Epithelial cell of esophagus (primary cell): ENCODE data around the gene CCDC91.
"Not testable (repeated sequence)": the region's sequence is repeated elsewhere in the genome, so short reads cannot be mapped to it uniquely, and the experiment has no call there.

ENCODE experiments used
- DNase-seq: peaks from one replicate; pipeline ENCODE4 v3.0.0; 2010; ENCODE audit warnings: low read depth
- H3K4me3 ChIP-seq: 2 replicates; pipeline ENCODE4 v1.5.1; 2011; ENCODE audit warnings: mild to moderate bottlenecking, low read length, control low read depth
- TF ChIP-seq, protein P1 (sequence below): IDR thresholded peaks from 2 replicates; pipeline ENCODE4 v1.5.1; 2011; ENCODE audit warnings: low read depth, mild to moderate bottlenecking, low read length, control low read depth, inconsistent platforms; ENCODE audit not compliant: insufficient read depth; ENCODE audit errors: missing control alignments

The CCDC91 gene

DNA sequence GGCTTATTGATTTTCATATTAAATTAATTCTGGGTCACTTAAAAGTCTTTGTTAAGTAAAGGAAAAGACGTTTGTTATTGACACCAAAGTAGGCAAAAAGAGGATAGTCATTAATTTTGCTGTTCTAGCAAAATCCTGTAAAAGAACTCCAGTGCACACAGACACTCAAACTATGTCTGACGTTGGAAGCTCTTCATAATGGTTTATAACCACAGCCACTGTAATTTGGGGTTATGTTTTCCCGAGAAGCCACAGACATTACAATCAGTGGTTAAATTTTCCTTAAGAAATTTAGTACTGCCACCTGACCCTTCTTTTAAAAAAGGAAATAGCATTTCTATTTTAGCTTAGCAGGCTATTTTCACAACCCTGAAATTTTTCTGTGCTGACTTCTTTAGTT is 267.5 kb downstream of the CCDC91 start:
- H3K4me3 ChIP-seq = no peak overlapping the region
- no peak for DNase-seq
- TF ChIP-seq, protein P1, sequence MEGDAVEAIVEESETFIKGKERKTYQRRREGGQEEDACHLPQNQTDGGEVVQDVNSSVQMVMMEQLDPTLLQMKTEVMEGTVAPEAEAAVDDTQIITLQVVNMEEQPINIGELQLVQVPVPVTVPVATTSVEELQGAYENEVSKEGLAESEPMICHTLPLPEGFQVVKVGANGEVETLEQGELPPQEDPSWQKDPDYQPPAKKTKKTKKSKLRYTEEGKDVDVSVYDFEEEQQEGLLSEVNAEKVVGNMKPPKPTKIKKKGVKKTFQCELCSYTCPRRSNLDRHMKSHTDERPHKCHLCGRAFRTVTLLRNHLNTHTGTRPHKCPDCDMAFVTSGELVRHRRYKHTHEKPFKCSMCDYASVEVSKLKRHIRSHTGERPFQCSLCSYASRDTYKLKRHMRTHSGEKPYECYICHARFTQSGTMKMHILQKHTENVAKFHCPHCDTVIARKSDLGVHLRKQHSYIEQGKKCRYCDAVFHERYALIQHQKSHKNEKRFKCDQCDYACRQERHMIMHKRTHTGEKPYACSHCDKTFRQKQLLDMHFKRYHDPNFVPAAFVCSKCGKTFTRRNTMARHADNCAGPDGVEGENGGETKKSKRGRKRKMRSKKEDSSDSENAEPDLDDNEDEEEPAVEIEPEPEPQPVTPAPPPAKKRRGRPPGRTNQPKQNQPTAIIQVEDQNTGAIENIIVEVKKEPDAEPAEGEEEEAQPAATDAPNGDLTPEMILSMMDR = no peak

DNA sequence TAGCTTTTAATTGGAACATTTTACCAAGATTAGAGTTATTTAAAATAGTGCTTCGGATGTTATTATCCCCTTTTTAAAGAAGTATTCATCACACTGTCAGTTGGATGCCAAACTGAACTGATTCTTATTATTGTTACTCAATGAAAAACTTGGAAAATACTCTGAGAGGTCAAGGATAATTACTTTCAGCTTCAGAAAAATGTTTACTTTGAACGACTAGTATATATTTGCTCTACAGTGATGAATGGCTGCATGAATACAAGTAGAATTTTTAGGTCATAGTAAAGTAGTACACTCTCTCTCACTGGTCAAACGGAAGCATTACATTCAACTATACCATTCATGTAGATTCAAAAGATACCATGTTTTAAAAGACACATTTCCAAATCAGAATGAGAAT is 269.2 kb downstream of the CCDC91 start:
- DNase-seq = no peak
- TF ChIP-seq, protein P1 = no peak
- no peak overlapping the region for H3K4me3 ChIP-seq

DNA sequence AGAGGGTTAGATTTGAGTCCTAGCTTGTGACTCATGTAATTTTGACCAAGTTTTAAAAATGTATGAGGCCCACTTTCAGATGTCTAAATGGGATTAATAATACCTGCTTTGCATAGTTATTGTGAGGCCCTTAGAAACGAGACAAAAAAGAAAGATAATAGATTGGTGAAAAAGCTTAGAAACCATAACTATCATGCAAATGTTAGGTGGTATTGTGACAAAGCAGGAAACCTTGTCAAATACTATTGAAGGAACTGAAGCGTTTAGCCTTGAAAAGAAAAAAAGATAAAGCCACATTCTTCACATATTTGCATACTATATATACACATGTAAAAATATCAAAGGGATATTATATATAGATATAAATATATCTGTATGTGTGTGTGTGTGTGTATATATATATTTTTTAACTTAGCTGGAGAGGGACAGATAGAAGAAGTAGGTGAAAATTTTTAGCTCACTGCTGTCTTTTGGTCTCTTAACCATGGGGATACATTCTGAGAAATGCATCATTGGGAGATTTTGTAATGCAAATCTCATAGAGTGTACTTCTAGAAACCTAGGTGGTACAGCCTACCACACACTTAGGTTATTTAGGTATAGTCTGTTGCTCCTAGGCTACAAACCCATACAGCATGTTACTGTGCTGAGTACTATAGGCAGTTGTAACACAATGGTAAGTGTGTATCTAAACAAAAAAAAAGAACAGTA is 270.3 kb downstream of the CCDC91 start:
- DNase-seq = no peak
- no peak overlapping the region for H3K4me3 ChIP-seq
- TF ChIP-seq, protein P1 = no peak

- DNase-seq = no peak
These were observed 273.1 kb downstream of the CCDC91 start for GRCh38 chr12:28463396-28463795.

DNA sequence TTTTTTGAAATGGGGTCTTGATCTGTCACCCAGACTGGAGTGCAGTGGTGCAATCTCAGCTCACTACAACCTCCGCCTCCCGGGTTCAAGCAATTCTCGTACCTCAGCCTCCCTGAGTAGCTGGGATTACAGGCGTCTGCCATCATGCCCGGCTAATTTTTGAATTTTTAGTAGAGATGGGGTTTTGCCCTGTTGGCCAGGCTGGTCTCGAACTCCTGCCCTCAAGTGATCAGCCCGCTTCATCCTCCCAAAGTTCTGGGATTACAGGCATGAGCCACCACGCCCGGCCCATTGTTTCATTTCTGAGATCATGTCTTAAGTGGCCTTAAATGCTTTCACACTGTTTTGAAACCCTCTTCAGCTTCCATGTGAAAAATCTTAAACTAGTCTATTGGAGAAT is 281.5 kb downstream of the CCDC91 start:
- H3K4me3 ChIP-seq, DNase-seq: not testable (repeated sequence)

More at GRCh38 chr12:28463396-28463795, 273.1 kb downstream of the CCDC91 start:
- TF ChIP-seq, protein P1 = no peak
- H3K4me3 ChIP-seq = no peak overlapping the region

DNA sequence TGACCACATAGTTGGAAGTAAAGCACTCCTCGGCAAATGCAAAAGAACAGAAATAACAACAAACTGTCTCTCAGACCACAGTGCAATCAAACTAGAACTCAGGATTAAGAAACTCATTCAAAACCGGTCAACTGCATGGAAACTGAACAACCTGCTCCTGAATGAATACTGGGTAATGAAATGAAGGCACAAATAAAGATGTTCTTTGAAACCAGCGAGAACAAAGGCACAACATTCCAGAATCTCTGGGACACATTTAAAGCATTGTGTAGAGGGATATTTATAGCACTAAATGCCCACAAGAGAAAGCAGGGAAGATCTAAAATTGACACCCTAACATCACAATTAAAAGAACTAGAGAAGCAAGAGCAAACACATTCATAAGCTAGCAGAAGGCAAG is 285.9 kb downstream of the CCDC91 start:
- not testable (repeated sequence) for H3K4me3 ChIP-seq

DNA sequence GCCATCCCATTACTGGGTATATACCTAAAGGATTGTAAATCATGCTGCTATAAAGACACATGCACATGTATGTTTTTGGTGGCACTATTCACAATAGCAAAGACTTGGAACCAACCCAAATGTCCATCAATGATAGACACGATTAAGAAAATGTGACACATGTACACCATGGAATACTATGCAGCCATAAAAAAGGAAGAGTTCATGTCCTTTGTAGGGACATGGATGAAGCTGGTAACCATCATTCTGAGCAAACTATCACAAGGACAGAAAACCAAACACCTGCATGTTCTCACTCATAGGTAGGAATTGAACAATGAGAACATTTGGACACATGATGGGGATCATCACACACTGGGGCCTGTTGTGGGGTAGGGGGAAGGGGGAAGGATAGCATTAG is 288.8 kb downstream of the CCDC91 start:
- not testable (repeated sequence) for H3K4me3 ChIP-seq

More for the DNA sequence above, 285.9 kb downstream of the CCDC91 start:
- not testable (repeated sequence) for DNase-seq

GRCh38 chr12:28479683-28480082 is 289.4 kb downstream of the CCDC91 start:
- DNase-seq = peak; percentile 28
- TF ChIP-seq, protein P1 = no peak

More for the DNA sequence above, 288.8 kb downstream of the CCDC91 start:
- not testable (repeated sequence) for DNase-seq

More at GRCh38 chr12:28479683-28480082, 289.4 kb downstream of the CCDC91 start:
- no peak overlapping the region for H3K4me3 ChIP-seq
